SH-SY5Y (cell line): ENCODE data around the gene CDC42EP3.

Experiments used
- GATA2 ChIP-seq: IDR thresholded peaks from 2 replicates; pipeline ENCODE4 v1.6.1; 2011; ENCODE audit warnings: mild to moderate bottlenecking, low read depth, low read length
- GATA3 ChIP-seq: IDR thresholded peaks from 2 replicates; pipeline ENCODE4 v1.6.1; 2011; ENCODE audit warnings: low read depth, mild to moderate bottlenecking, low read length, moderate library complexity

Gene CDC42EP3

GRCh38 chr2:37671009-37671815, at the start of gene CDC42EP3:
TSS of gene CDC42EP3 (minus strand) at chr2:37671642. CDS start at chr2:37646587, 25,055 bp downstream.
- TF ChIP-seq GATA3: no peak
- TF ChIP-seq GATA2: no peak

- no peak for TF ChIP-seq GATA3
- no peak for TF ChIP-seq GATA2
These were observed 49.7 kb upstream of the CDC42EP3 start for GRCh38 chr2:37721201-37721560.

- no peak for TF ChIP-seq GATA2
- no peak for TF ChIP-seq GATA3
These were observed 49.2 kb upstream of the CDC42EP3 start for GRCh38 chr2:37720533-37721200.

- no peak for TF ChIP-seq GATA2
- no peak for TF ChIP-seq GATA3
These were observed 47.2 kb upstream of the CDC42EP3 start for GRCh38 chr2:37718515-37719161.

- TF ChIP-seq GATA2 (no peak), GATA3 (no peak)
These were observed 41.8 kb upstream of the CDC42EP3 start for GRCh38 chr2:37713258-37713700.

- TF ChIP-seq GATA2: no peak
- TF ChIP-seq GATA3: no peak
These were observed 40.4 kb upstream of the CDC42EP3 start for GRCh38 chr2:37711831-37712230.

GRCh38 chr2:37711308-37711731, 39.9 kb upstream of the CDC42EP3 start:
- TF ChIP-seq GATA2: no peak
- TF ChIP-seq GATA3: no peak

- TF ChIP-seq GATA3: no peak
- TF ChIP-seq GATA2: no peak
These were observed 37.7 kb upstream of the CDC42EP3 start for GRCh38 chr2:37709111-37709510.

GRCh38 chr2:37708146-37708545, 36.7 kb upstream of the CDC42EP3 start:
- TF ChIP-seq GATA2: no peak
- TF ChIP-seq GATA3: no peak

- no peak for TF ChIP-seq GATA3
- TF ChIP-seq GATA2: no peak
These were observed 36.0 kb upstream of the CDC42EP3 start for GRCh38 chr2:37707393-37707792.

- TF ChIP-seq GATA2: no peak
- no peak for TF ChIP-seq GATA3
These were observed 35.1 kb upstream of the CDC42EP3 start for GRCh38 chr2:37706334-37707183.

- TF ChIP-seq GATA2 (no peak), GATA3 (no peak)
These were observed 33.7 kb upstream of the CDC42EP3 start for GRCh38 chr2:37705191-37705590.

- TF ChIP-seq GATA2: no peak
- TF ChIP-seq GATA3: no peak
These were observed 27.6 kb upstream of the CDC42EP3 start for GRCh38 chr2:37698931-37699481.
